ENCODE measurements around the gene CPT1C. TPM values are rescaled to one million over a fixed set of nuclear protein-coding genes. Genes with fewer than 3 reads are reported as not detected.

CPT1C gene
- total RNA-seq, 2 experiments from 2014 or later: 0.47 to 0.59 TPM

GRCh38 chr19:49651820-49652550, 38.9 kb upstream of the CPT1C start:
- no peaks in the 10 kb centered on the region for H3K9me3 ChIP-seq (ENCODE audit: control insufficient read depth in 1 of 2, insufficient read depth in 1 of 2, low read length in 2 of 2)
- H3K4me1 Mint-ChIP-seq (ENCODE audit: low read depth): no peaks in the 10 kb centered on the region
- H3K36me3 Mint-ChIP-seq (ENCODE audit: low read depth): peaks cover 64% of the 10 kb centered on the region
- no peak overlapping the region for H3K27ac ChIP-seq (ENCODE audit: low read depth in 1 of 2, low read length in 2 of 2)
- H3K27me3 ChIP-seq (ENCODE audit: control insufficient read depth in 1 of 2, insufficient read depth in 2 of 2, low read length in 2 of 2): no peaks in the 10 kb centered on the region
- no peak for DNase-seq
- H3K4me3 Mint-ChIP-seq: no peak overlapping the region
- ChIA-PET POLR2A (no interaction called here), CTCF (no interaction called here)
- no peak overlapping the region for H3K27ac Mint-ChIP-seq
- peaks cover 2% of the 10 kb centered on the region for H3K4me1 ChIP-seq (ENCODE audit: insufficient read depth, low read length)
- H3K36me3 ChIP-seq (ENCODE audit: insufficient read depth, low read length): peaks cover 76% of the 10 kb centered on the region
- H3K9me3 Mint-ChIP-seq: no peaks in the 10 kb centered on the region
- ATAC-seq (ENCODE audit: poor library complexity): no peak
- intact Hi-C loops (cut with DNase I, micrococcal nuclease): no loop called here
- no peak overlapping the region for H3K4me3 ChIP-seq (ENCODE audit: low read length)
- no peaks in the 10 kb centered on the region for H3K27me3 Mint-ChIP-seq
- TF ChIP-seq, protein P1, sequence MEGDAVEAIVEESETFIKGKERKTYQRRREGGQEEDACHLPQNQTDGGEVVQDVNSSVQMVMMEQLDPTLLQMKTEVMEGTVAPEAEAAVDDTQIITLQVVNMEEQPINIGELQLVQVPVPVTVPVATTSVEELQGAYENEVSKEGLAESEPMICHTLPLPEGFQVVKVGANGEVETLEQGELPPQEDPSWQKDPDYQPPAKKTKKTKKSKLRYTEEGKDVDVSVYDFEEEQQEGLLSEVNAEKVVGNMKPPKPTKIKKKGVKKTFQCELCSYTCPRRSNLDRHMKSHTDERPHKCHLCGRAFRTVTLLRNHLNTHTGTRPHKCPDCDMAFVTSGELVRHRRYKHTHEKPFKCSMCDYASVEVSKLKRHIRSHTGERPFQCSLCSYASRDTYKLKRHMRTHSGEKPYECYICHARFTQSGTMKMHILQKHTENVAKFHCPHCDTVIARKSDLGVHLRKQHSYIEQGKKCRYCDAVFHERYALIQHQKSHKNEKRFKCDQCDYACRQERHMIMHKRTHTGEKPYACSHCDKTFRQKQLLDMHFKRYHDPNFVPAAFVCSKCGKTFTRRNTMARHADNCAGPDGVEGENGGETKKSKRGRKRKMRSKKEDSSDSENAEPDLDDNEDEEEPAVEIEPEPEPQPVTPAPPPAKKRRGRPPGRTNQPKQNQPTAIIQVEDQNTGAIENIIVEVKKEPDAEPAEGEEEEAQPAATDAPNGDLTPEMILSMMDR (IDR thresholded peaks at IDR 0.05): no peak

GRCh38 chr19:49652551-49653465, 38.1 kb upstream of the CPT1C start:
- Histone ChIP-seq H3K4me1 (ENCODE audit: insufficient read depth, low read length) (peaks cover 2% of the 10 kb centered on the region), H3K27me3 (ENCODE audit: control insufficient read depth in 1 of 2, insufficient read depth in 2 of 2, low read length in 2 of 2) (no peaks in the 10 kb centered on the region), H3K4me3 (ENCODE audit: low read length) (no peak overlapping the region), H3K27ac (ENCODE audit: low read depth in 1 of 2, low read length in 2 of 2) (no peak overlapping the region), H3K9me3 (ENCODE audit: control insufficient read depth in 1 of 2, insufficient read depth in 1 of 2, low read length in 2 of 2) (no peaks in the 10 kb centered on the region), H3K36me3 (ENCODE audit: insufficient read depth, low read length) (peaks cover 76% of the 10 kb centered on the region)
- Mint-ChIP-seq H3K27ac (no peak overlapping the region), H3K36me3 (ENCODE audit: low read depth) (peaks cover 64% of the 10 kb centered on the region), H3K4me3 (no peak overlapping the region), H3K4me1 (ENCODE audit: low read depth) (no peaks in the 10 kb centered on the region), H3K9me3 (no peaks in the 10 kb centered on the region), H3K27me3 (no peaks in the 10 kb centered on the region)
- intact Hi-C loops (cut with DNase I, micrococcal nuclease): no loop called here
- TF ChIP-seq, protein P1 (IDR thresholded peaks at IDR 0.05): no peak
- POLR2A ChIA-PET: no interaction called here
- CTCF ChIA-PET: no interaction called here
- DNase-seq (no peak), ATAC-seq (ENCODE audit: poor library complexity) (no peak)

- Mint-ChIP-seq H3K36me3 (ENCODE audit: low read depth) (peaks cover 65% of the 10 kb centered on the region), H3K27me3 (no peaks in the 10 kb centered on the region), H3K9me3 (no peaks in the 10 kb centered on the region), H3K4me1 (ENCODE audit: low read depth) (no peaks in the 10 kb centered on the region), H3K27ac (no peak overlapping the region), H3K4me3 (no peak overlapping the region)
- Histone ChIP-seq H3K36me3 (ENCODE audit: insufficient read depth, low read length) (peaks cover 79% of the 10 kb centered on the region), H3K4me1 (ENCODE audit: insufficient read depth, low read length) (peaks cover 3% of the 10 kb centered on the region), H3K27ac (ENCODE audit: low read depth in 1 of 2, low read length in 2 of 2) (no peak overlapping the region), H3K9me3 (ENCODE audit: control insufficient read depth in 1 of 2, insufficient read depth in 1 of 2, low read length in 2 of 2) (no peaks in the 10 kb centered on the region), H3K4me3 (ENCODE audit: low read length) (no peak overlapping the region), H3K27me3 (ENCODE audit: control insufficient read depth in 1 of 2, insufficient read depth in 2 of 2, low read length in 2 of 2) (no peaks in the 10 kb centered on the region)
- ChIA-PET CTCF (no interaction called here), POLR2A (no interaction called here)
- intact Hi-C loops (cut with DNase I, micrococcal nuclease): no loop called here
- TF ChIP-seq, protein P1 (IDR thresholded peaks at IDR 0.05): no peak
- DNase-seq (no peak), ATAC-seq (ENCODE audit: poor library complexity) (no peak)
These were observed 37.5 kb upstream of the CPT1C start for GRCh38 chr19:49653466-49653806.

Measured in CD4-positive, alpha-beta T cell (primary cell).